Measurements from ENCODE around the gene TMEM54.

The TMEM54 gene

DNA sequence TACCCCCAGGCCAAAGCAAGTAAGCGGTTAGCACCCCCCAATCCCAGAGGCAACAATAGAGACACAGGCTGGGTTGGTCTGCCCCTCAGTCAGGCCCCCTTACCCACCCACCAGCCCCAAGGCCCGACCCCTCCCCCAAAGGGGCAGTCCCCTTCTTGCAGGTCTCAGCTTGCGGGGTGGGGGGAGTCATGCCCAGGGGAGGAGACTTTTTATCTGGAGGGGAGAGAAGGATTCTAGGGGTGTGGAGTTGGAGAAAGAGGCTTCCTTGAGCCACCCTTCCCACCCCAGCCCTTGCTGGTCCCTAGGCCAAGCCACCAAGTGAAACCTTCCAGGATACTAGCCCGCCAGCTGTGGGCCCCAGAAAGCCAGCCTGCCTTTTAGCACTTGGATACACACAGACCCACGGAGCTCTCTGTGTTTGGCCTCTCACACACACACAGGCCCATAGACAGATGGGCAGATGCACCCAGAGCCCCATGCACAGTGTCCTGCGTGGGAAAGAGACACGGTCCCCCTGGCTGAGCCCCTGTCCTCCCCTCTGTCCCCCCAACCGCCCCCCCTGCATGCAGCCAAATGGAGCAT is 7.1 kb downstream of the TMEM54 start:
- DNase-seq, result no peak

DNA sequence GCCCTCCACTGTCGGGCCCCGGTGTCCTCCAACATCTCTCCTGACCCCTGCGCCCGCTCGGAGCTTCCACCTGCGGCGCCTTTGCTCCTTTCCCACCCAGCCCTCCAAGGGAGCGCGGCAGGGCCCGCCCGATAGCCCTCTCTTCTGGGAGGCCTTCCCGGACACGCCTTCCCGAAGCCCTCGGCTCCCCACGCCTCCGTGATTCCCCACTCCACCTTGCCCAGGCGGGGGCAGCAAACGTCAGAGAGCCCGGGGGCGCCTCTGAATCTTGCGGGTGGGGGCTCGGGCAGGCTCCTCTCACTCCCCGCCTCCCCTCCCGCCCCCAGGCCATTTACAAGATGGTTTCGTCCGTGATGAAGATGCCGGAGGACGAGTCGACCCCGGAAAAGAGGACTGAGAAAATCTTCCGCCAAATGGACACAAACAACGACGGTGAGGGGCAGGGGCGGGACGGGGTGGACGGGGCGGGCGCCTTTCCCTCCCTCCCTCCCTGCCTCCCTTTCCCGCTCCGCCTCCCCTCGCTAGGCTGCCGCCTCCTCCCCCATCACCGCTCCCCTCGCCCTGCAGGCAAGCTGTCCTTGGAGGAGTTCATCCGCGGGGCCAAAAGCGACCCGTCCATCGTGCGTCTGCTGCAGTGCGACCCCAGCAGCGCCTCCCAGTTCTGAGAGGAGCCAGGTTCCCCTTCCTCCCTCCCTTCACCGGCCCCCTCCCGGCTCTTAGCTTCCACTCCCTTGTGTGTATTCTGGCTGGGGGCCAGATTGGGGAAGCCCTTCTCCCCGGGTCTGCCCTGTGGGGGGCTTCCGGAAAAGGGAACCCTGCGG is 7.8 kb downstream of the TMEM54 start:
- DNase-seq, result no peak

DNA sequence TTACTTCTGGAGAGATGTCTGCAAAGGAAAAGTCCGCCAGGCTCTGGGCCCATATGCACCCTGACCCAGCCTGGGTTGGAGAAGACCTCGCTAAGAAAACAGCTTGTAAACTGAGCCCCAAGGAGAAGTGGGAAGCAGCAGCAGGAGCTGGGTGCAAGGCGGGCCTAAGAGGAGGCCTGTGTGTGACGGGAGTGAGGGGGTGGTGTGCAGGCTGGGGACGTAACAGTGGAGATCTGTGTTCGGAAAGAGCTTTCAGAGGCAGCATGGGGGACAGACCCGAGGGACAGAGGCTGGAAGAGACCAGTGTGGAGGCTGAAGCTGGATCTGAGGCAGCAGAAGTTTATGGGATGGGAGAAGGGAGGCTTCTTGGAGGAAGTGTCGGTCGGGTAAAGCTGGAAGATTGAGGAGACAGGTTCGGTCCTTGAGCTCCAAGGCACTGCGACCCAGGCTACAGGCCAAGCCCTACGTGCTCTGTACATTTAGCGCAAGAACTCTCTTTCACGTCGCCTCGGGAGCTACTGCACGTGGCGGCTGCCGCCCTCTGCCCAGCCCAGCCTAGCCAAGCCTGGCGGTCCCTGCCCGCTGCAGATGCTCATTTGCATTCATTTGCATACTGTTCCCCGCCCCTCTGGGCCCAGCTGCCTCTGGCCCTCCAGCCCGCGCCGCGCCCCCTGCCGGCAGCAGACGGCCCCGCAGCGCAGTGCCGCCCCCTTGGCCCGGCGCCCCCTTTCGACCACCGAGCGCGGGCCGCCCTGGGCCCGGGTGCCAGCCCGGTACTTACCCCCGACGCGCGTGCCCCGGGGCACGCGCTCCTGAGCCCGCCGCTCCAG is 8.6 kb downstream of the TMEM54 start:
- DNase-seq, result peak; percentile 40 to 65

DNA sequence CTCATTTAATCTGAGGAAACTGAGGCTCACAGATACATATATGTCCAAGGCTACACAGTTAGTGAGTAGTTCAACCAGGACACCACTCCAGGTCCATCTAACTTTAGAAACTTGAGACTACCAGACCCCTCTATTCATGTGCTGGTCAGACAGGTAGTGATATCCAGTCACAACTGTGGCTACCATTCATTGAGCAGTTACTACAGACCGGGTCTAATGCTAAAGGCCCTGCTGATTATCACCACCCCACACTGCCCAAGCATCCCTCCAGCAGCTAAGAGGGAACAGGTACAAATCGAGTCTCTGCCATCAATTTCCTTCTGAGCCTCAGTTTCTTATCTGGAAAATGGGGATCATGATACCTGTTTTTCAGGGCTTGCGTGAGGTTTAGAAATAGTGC is 9.6 kb downstream of the TMEM54 start:
- DNase-seq, result no peak

DNA sequence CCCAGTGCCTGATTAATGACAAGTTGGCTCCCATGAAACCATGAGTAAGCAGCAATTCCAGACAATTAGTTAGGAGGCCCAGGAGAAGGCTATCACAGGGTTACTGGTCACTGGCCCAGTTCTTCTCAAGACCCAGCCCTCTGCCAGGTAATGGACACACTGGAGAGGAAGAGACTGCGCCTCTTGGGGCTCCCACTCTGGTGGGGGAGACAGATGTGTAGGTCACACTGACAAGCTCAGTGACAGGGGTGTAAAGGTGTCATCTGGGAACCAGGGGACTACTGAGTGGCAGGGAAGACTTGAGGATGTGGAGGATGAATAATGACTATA is 10.0 kb downstream of the TMEM54 start:
- DNase-seq, result no peak

DNA sequence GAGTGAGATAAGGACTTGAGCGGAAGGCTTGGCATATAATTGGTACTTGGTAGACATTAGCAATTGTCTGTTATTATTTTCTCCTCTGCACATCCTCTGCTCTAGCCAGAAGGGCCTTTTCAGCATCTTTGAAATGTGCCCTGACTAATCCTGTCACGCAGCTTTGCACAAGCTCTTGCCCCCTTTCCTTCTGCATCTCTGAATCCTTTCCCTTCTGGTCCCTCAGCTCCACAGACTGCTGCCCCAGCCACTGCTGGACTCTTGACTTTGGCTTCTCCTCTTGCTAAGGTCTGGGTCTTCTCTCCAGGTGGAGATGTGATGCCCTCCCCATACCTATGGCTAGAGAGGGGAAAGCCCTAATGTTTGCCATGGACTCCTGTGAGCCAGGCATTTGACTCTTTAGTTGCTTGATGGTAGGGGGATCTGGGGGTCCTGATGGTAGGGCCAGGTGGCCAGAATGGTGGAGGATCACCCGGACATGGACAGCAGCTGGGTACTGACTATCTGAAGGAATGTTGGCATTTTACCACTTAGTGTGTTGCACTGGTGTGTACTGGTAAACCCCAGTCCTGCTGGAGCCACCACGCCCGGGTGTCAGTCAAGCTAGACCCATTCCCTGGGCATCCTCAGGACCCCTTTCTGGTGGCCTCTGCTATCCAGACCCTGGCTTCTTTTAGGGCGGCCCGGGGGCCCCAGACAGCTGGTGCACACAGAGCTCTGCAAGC is 10.5 kb downstream of the TMEM54 start:
- DNase-seq, result no peak

DNA sequence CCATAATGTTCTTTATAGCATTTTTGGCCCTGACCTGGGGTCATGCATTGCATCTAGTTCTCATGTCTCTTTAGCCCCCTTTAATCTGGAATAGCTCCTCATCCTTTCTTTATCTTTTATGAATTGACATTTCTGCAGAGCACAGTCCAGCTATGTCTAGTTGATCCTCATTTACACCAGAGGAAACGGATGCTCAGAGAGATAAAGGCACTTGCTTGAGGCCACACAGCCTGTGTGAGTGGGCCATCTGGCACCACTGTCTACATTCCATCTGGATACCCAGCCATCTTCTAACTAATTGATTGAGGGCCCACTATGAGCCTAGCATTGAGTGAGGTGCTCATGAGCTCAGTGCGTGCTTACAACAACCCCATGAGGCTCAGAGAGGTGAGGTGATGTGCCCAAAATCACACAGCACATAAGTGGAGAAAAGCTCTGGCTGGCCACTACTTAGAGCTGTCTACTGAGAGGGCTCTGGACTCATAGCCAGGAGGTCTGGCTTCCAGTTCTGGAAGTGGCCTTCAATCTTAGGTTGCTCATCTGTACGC is 11.4 kb downstream of the TMEM54 start:
- no peak for DNase-seq

DNA sequence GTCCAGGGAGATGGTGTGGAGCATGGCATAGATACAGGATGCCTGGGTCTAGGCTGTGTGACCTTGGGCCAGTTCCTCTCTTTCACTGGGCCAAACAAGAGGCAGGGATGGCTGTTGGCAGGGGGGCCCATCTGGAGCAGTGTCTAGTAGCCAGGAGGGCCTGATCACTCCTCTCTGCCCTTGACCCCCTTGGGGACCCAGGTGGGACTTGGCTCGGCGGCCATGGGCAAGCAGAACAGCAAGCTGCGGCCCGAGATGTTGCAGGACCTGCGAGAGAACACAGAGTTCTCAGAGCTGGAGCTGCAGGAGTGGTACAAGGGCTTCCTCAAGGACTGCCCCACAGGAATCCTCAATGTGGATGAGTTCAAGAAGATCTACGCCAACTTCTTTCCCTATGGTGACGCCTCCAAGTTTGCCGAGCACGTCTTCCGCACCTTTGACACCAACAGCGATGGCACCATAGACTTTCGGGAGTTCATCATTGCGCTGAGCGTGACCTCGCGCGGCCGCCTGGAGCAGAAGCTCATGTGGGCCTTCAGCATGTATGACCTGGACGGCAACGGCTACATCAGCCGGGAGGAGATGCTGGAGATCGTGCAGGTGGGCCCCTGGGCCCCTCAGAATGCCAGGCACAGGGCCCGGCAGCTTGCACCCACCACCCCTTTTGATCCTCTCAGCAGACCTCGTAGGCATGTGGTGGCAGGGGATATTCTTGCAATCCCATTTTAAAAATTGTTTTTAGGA is 12.3 kb downstream of the TMEM54 start:
- no peak for DNase-seq

DNA sequence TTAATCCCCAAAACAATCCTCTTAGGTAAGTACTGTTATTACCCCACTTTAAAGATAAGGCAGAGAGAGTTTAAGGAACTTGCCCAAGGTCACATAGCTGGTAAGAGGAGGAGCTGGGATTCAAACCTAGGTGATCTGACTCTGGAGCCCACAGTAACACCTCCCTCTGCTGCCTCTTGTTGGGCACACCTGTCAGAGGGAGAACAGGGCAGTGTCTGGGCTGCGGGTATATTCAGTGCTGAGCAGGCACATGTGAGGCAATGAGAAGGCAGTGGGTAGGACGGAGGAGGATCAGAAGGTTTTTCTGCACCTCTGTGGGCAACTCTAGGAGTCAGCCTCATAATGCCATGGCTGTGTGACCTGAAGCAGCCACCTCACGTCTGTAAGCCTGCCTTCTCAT is 13.1 kb downstream of the TMEM54 start:
- no peak for DNase-seq

DNA sequence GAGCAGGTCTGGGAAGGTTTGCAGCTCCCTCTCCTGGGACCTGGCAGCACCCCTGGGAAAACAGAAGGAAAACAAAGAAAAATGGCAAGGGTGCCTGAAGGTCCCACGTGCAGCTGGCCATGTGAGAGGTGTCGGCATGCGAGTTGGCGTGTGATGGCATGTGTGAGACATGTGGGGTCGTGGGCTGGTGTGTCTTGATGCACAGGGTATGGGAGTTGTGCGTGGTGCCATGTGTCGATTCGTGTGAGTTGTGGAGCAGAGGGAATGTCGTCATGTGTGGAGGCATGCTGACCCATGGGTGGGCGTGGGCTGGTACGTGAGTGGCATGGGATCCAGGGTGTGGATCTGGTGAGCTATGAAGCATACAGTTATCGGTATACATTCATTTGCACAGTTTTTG is 13.6 kb downstream of the TMEM54 start:
- DNase-seq, result no peak

DNA sequence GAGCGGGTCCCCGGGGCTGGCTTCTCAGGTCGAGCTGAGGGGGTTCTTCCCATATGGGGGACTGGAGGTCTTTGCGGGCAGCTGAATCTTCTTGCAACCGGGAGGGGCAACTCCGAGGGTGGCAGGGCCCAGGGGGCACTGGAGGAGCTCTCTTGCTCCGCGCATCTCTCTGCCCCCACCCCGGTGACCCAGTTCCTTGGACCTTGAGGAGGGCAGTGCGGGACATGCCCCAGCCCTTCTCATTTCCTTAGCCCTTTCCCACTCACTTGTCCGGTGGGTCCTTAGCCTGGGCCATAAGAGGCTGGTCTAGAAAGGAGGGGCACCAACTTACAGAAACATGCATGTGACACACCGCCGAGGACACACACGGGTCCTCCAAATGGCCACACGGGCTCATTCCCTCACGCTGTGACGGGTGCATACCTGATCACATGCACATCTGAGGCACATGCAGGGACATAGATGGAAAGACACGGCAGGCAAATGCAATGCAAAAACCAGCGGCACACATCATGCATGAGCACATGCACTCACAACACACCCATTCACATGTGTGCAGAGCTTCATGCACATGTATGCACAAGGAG is 14.3 kb downstream of the TMEM54 start:
- no peak for DNase-seq

DNA sequence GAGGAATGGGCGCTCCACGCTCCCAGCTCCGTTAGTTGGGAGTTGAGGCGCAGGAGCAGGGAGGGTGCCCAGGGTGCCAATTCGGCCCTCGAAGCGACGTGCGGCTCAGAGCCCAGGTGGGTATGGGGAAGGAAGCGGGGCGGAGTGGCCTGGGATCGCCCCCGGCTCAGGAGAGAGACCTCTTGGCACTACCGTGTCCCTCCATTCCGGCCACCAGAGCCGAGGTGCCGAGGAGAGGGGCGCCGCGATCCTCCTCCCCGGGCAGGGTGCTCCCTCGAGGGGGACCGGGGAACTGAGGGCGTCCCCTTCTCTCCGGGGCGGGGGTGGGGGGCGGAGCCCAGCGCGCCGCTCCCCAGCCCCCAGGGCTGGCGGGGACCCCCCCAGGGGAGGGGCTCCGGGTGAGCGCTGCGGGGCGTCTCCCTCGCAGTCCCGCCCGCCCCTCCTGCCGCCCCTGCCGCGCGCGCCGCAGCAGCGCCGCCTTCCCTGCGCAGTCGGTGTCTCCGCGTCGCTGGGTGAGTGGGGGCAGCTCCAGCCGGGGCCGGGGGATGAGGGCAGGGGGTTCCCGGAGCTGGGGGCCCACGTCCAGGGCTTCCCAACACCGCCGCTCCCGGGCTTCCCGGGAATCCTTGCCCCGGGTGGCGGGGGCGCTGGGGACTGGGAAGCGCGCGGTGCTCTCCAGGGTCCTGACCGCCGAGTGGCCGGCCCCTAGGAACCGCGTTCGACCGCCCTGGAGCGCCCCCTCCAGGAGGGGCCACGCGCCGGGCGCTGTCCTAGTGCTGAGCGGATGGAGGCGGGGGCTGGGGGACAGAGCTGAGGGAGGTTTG is 15.0 kb downstream of the TMEM54 start, which contains the start of gene HPCA:
HPCA (plus strand) TSS at position 488 of the 824 bp plus-strand sequence. CDS start 2,408 bp downstream, outside the sequence.
- DNase-seq, result peak; percentile 37 to 52

DNA sequence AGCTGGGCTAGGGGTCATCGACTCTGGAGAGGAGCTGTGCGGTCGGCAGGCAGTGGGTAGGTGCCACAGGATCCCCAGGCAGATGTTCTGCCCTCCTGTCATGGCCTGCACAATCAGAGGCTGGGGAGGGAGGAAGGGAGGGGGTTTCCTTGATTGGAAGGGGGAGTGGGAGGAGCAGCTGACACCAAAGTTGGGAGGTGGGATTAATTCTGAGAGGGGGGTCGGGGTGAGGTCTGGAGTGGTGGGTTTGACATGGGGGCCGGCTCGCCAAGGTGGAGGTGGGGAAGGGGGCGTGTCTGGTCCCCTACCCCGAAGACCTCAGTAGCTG is 15.5 kb downstream of the TMEM54 start:
- no peak for DNase-seq

DNA sequence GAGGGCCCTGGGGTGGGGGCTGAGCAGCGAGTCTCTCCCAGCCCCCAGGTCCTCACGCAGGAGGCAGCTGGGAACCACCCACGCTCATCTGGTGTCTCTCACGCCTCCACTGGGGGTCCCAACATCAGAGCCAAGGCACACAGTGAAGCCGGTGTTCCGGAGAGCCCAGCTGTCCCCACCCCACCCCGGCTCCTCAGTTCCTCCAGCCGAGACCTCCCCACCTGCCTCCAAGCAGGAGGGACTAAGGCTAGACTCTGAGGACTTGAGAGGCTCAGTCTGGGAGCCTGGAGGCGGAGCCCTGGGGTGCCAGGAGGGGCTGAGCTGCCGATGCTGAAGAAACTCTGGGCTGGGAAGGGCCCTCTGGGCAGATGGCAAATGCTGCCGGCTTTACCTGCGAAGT is 16.5 kb downstream of the TMEM54 start:
- DNase-seq, result no peak

DNA sequence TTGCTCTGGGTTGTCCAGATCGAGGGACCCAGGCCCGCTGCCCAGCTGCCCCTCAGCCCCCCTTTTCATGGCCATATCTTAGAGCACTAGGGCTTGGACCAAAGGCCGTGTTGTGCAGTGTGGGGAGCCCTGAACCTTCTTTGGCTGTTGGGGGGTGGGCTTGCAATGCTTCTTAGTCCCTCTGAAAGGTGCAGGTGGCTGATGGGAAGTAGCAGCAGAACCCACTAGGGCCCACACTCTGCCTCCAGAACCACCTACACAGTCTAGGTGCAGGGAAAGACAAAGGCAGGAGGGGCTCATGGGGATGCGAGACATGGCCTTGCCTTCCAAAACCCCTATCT is 17.2 kb downstream of the TMEM54 start:
- DNase-seq, result no peak

DNA sequence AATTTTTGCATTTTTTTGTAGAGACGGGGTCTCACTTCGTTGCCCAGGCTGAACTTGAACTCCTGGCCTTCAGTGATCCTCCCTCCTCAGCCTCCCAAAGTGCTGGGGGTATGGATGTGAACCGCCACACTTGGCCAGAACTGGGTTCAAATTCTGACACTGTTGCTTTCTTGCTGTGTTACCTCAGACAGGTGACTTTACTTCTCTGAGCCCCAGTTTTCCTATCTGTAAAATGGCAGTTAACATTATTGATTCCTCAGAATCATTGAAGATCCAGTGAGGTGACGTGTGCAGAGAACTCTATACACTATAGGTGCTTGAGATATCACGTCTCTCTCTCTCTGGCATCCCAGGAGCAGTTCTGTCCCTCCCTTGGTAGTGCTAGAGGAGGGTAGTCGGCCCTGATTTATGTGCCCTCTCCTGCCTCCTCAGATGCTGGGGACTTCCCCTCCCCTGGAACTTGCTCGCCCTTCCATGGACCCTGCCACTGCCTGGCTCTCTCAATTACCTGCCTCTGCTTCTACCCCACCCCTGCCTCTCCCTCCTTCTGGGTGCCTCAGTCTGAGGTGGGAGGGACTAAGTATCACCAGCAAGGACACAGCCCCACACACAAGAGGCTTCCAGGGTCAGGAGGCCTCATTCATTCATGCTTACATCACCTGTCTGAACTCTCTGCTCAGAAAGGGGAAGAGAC is 17.7 kb downstream of the TMEM54 start:
- DNase-seq, result no peak

DNA sequence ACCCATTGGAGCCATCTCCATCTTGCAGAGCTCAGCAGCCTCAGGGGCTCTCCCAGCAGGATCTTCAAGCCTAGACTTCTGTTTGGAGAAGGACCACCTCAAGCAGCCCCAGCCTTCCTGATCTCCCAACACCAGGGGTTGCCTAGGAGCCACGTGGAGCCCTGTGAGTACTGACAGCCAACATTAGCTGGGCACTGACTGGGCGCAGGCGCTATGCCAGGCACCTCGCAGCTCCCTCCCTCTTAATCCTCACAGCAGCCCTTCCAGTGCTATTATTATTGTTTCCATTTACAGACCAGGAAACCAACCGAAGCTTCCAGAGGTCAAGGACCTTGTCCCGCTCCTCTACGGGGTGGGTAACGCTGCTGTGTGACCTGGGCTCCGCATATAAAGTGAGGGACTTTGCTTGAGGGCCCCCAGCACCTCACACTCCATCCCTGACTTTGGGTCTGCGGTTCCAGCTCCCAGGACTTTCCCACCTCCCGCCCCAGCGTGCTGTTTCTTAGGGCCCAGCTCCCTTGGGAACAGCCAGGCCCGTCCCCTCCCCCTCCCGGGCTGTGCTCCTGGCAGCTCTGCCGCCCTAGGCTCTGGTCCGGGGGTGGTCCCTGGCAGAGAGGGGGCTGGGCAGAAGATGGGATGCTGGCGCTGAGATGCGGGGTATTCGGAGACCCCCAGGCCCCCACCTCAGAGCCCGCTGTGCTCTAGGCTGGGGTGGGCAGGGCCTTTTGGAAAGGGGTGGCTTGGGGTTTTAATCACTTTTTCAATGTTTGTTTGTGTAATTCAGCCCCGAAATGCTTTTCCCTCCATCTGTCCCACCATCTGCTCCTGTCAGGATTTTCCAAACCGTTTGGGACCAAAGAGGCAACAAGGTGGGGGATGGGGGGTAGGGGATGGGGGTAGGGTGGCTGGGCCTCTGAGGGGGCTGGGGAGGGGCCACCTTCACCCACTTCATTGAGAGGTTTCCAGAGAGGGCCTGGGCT is 19.0 kb downstream of the TMEM54 start:
- DNase-seq, result no peak

DNA sequence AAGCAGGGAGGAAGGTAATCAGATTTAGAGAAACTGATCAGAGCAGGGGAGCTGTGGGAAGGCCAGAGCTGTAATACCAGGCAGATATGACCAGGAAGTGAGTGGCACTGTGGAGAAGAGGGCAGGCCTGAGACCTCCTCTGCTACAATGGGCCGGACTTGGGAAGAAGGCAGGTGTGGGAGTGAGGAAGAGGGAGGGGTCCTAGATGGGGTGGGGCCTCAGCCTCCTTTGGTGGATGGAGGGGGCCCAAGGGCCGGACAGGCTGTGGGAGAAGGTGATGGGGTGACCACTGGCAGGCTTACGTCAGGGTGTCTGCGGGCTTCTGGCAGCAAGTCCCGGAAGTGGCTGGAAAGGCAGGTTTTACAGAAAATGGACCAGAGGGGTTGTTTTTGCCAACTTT is 19.9 kb downstream of the TMEM54 start:
- no peak for DNase-seq

DNA sequence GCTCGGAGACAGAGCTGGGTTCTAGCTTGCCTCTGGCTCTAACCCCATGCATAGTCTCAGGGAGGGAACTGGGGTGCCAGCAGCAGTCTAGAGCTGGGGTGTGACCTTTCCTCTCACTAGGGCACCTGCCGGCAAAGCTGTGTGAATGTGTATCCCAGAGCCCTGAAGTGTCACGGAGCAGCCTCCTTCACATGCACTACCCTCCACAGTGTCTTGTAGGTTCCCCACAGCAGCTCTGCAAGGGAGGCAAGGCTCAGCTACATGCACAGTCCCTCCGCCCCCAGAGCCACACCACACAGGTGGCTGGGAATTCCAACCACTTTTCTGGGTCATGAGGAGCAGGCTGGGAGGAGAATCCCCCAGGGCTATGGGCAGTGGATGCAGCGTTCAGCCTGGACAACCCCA is 22.6 kb downstream of the TMEM54 start:
- DNase-seq, result no peak
